IMR-90 (cell line): ENCODE results near the gene HOXB2. TPM values are rescaled to one million over a fixed set of nuclear protein-coding genes. Genes with fewer than 3 reads are reported as not detected.
A peak's percentile ranks its signal among the peaks of the same experiment; 100 is the strongest.

ENCODE experiments used
- ATAC-seq: fragments of 200-7000 bp; cut with Tn5 transposase; 2 replicates; pipeline ENCODE4 v1.9.1; 2020; ENCODE audit warnings: low read depth, mild to moderate bottlenecking, moderate library complexity
- BruUV-seq: library from RNA; stranded (reverse); fragments of 400-500 nt; replicated peaks from 2 replicates; lab custom pipeline; 2021; lab: Mats Ljungman, UMichigan
- CTCF ChIA-PET: fragments of 300-600 bp; formaldehyde crosslinking; extraction: SDS; loops from one replicate; lab custom pipeline; 2021; ENCODE audit warnings: antibody characterized with exemption; lab: Yijun Ruan, JAX
- POLR2A ChIA-PET: fragments of 300-600 bp; sonication (Branson Sonifier 250); formaldehyde crosslinking; loops from one replicate; lab custom pipeline; 2022; ENCODE audit warnings: antibody characterized with exemption; ENCODE audit not compliant: unreplicated experiment; lab: Charles Lee
- DNase-seq: peaks from one replicate; pipeline ENCODE4 v3.0.0; 2013
- H2AFZ ChIP-seq: replicated peaks from 2 replicates; pipeline ENCODE3; 2013; ENCODE audit warnings: low read length, mild to moderate bottlenecking; ENCODE audit not compliant: poor library complexity
- H2AK5ac ChIP-seq: 2 replicates; pipeline ENCODE4 v1.6.1; 2013; ENCODE audit warnings: low read depth, low read length, inconsistent platforms
- H2AK9ac ChIP-seq: replicated peaks from 2 replicates; pipeline ENCODE3; 2013; ENCODE audit warnings: mild to moderate bottlenecking, low read depth, low read length, moderate library complexity; ENCODE audit not compliant: poor library complexity
- H2BK120ac ChIP-seq: 2 replicates; pipeline ENCODE4 v1.6.1; 2013; ENCODE audit warnings: low read depth, low read length, inconsistent platforms
- H2BK15ac ChIP-seq: 3 replicates; pipeline ENCODE4 v1.6.1; 2013; ENCODE audit warnings: low read depth, low read length, inconsistent platforms
- H2BK20ac ChIP-seq: 2 replicates; pipeline ENCODE4 v1.6.1; 2013; ENCODE audit warnings: low read depth, mild to moderate bottlenecking, inconsistent platforms, low read length, moderate library complexity
- H2BK5ac ChIP-seq: 2 replicates; pipeline ENCODE4 v1.6.1; 2013; ENCODE audit warnings: mild to moderate bottlenecking, low read depth, low read length, inconsistent platforms; ENCODE audit not compliant: poor library complexity, severe bottlenecking
- H3K14ac ChIP-seq: replicated peaks from 2 replicates; pipeline ENCODE4 v1.6.1; 2013; ENCODE audit warnings: low read depth, low read length, inconsistent platforms
- H3K18ac ChIP-seq: 2 replicates; pipeline ENCODE4 v1.6.1; 2013; ENCODE audit warnings: low read depth, low read length, control low read depth
- H3K23ac ChIP-seq: 2 replicates; pipeline ENCODE4 v1.6.1; 2013; ENCODE audit warnings: low read depth, low read length, inconsistent platforms
- H3K27ac ChIP-seq: 2 replicates; pipeline ENCODE4 v1.5.1; 2013; ENCODE audit warnings: mild to moderate bottlenecking, control low read depth, low read length; ENCODE audit not compliant: insufficient read depth
- H3K27me3 ChIP-seq: 2 replicates; pipeline ENCODE4 v1.6.1; 2013; ENCODE audit warnings: low read length; ENCODE audit not compliant: control insufficient read depth, insufficient read depth
- H3K36me3 ChIP-seq: 2 replicates; pipeline ENCODE4 v1.6.1; 2013; ENCODE audit warnings: low read length, mixed read lengths; ENCODE audit not compliant: control insufficient read depth, insufficient read depth
- H3K4ac ChIP-seq: 2 replicates; pipeline ENCODE4 v1.6.1; 2013; ENCODE audit warnings: low read depth, low read length, inconsistent platforms
- H3K4me1 ChIP-seq: 2 replicates; pipeline ENCODE4 v1.6.1; 2013; ENCODE audit warnings: low read length, mixed read lengths; ENCODE audit not compliant: control insufficient read depth, insufficient read depth
- H3K4me2 ChIP-seq: 2 replicates; pipeline ENCODE4 v1.6.1; 2013; ENCODE audit warnings: low read depth, mild to moderate bottlenecking, control low read depth, low read length, moderate library complexity
- H3K4me3 ChIP-seq: 2 replicates; pipeline ENCODE4 v1.5.1; 2013; ENCODE audit warnings: low read depth, mild to moderate bottlenecking, control low read depth, low read length, moderate library complexity; ENCODE audit not compliant: insufficient read depth
- H3K56ac ChIP-seq: 2 replicates; pipeline ENCODE4 v1.6.1; 2013; ENCODE audit warnings: low read length, inconsistent platforms; ENCODE audit not compliant: insufficient read depth; ENCODE audit errors: extremely low read depth
- H3K79me1 ChIP-seq, 2 experiments: 2 replicates each; pipeline ENCODE4 v1.6.1; 2013; ENCODE audit warnings: low read length in 2 of 2, inconsistent platforms in 1 of 2, low read depth in 1 of 2
- H3K9ac ChIP-seq: 2 replicates; pipeline ENCODE4 v1.6.1; 2013; ENCODE audit warnings: low read depth, low read length, control low read depth
- H3K9me1 ChIP-seq: 2 replicates; pipeline ENCODE4 v1.6.1; 2013; ENCODE audit warnings: low read length, inconsistent platforms; ENCODE audit not compliant: insufficient read depth
- H3K9me3 ChIP-seq: 2 replicates; pipeline ENCODE4 v1.6.1; 2013; ENCODE audit warnings: low read length; ENCODE audit not compliant: control insufficient read depth, insufficient read depth
- H4K20me1 ChIP-seq: 2 replicates; pipeline ENCODE4 v1.6.1; 2013; ENCODE audit warnings: low read length, inconsistent platforms; ENCODE audit not compliant: insufficient read depth
- H4K5ac ChIP-seq: 2 replicates; pipeline ENCODE4 v1.6.1; 2013; ENCODE audit warnings: mild to moderate bottlenecking, low read depth, low read length, control low read depth
- H4K8ac ChIP-seq, 2 experiments: 2 replicates each; pipeline ENCODE4 v1.6.1; 2013; ENCODE audit warnings: low read depth in 2 of 2, low read length in 2 of 2, control low read depth in 1 of 2, inconsistent platforms in 1 of 2
- H4K91ac ChIP-seq: 2 replicates; pipeline ENCODE4 v1.6.1; 2013; ENCODE audit warnings: low read depth, low read length, inconsistent platforms; ENCODE audit not compliant: insufficient read depth
- BHLHE40 ChIP-seq: fragments of 150-350 bp; IDR thresholded peaks from 2 replicates; pipeline ENCODE4 v1.6.1; 2016; ENCODE audit warnings: mild to moderate bottlenecking, low read depth, low read length
- CHD1 ChIP-seq: IDR thresholded peaks from 2 replicates; pipeline ENCODE4 v1.6.1; 2012; ENCODE audit warnings: low read depth, low read length, improper control_type of control experiment
- FOS ChIP-seq: fragments of 150-350 bp; IDR thresholded peaks from 2 replicates; pipeline ENCODE4 v1.6.1; 2016; ENCODE audit warnings: low read depth, low read length
- MAFK ChIP-seq: IDR thresholded peaks from 2 replicates; pipeline ENCODE4 v1.6.1; 2012; ENCODE audit warnings: low read depth, low read length, improper control_type of control experiment
- MXI1 ChIP-seq: IDR thresholded peaks from 2 replicates; pipeline ENCODE4 v1.6.1; 2012; ENCODE audit warnings: low read depth, mild to moderate bottlenecking, low read length, moderate library complexity, borderline replicate concordance
- POLR2A ChIP-seq: IDR thresholded peaks from 2 replicates; pipeline ENCODE4 v1.6.1; 2012; ENCODE audit warnings: mild to moderate bottlenecking, low read depth, low read length
- RAD21 ChIP-seq: IDR thresholded peaks from 2 replicates; pipeline ENCODE4 v1.6.1; 2012; ENCODE audit warnings: low read length, improper control_type of control experiment
- RCOR1 ChIP-seq: IDR thresholded peaks from 2 replicates; pipeline ENCODE4 v1.6.1; 2012; ENCODE audit warnings: mild to moderate bottlenecking, low read length, improper control_type of control experiment; ENCODE audit not compliant: insufficient replicate concordance
- RFX5 ChIP-seq: IDR thresholded peaks from 2 replicates; pipeline ENCODE4 v1.8.0; 2012; ENCODE audit warnings: low read depth, mild to moderate bottlenecking, low read length, moderate library complexity
- SMC3 ChIP-seq: fragments of 150-350 bp; IDR thresholded peaks from 2 replicates; pipeline ENCODE4 v1.6.1; 2016; ENCODE audit warnings: low read depth, mild to moderate bottlenecking, antibody characterized with exemption, low read length, moderate library complexity
- WGBS, 2 experiments: methylation state at CpG; one replicate each; pipeline versions ENCODE4 v1.1.5 to v1.1.7; 2013; ENCODE audit warnings: missing lambda C conversion rate in 2 of 2; ENCODE audit not compliant: insufficient read length in 1 of 2; ENCODE audit errors: extremely low coverage in 2 of 2; 5-methylcytosine and 5-hydroxymethylcytosine counted together
- dilution Hi-C: fragments of 300-500 bp; cut with HindIII; formaldehyde crosslinking; loops from one replicate; pipeline ENCODE4 v1.14.3; 2018; ENCODE audit warnings: low sequenced_read_pairs; ENCODE audit not compliant: unreplicated experiment
- in situ Hi-C: fragments of 300-500 bp; cut with MboI; formaldehyde crosslinking; loops from 3 replicates; pipeline ENCODE4 v1.14.3; 2019; ENCODE audit warnings: low sequenced_read_pairs, inconsistent platforms, mixed read lengths
- intact Hi-C: fragments of 100-400 bp; cut with micrococcal nuclease; formaldehyde crosslinking; loops from 2 replicates; pipeline ENCODE4 v1.10.0; 2022
- polyA plus RNA-seq, 3 experiments: library from polyadenylated mRNA; depleted of rRNA; stranded (reverse); fragments of >200 nt; gene quantifications; 2 replicates each; pipeline ENCODE4 v1.2.3, GENCODE V29; 2012; ENCODE audit warnings: low replicate concordance in 1 of 3
- total RNA-seq: library from RNA; depleted of rRNA; stranded (reverse); fragments of >200 nt; gene quantifications from 2 replicates; pipeline ENCODE4 v1.2.3, GENCODE V29; 2012
- TF ChIP-seq, protein P1 (sequence below): conservative IDR thresholded peaks from 2 replicates; pipeline ENCODE4 v1.5.1; 2012; ENCODE audit warnings: mild to moderate bottlenecking, low read depth, low read length, improper control_type of control experiment
- TF ChIP-seq, protein P2 (sequence below): fragments of 150-350 bp; IDR thresholded peaks from 2 replicates; pipeline ENCODE4 v1.6.1; 2016; ENCODE audit warnings: low read depth, mild to moderate bottlenecking, low read length, moderate library complexity, borderline replicate concordance

The HOXB2 gene
- total and polyA plus RNA-seq, 2 of the 4 experiments (the other 2 are of a cell fraction), result 2.7 to 29.9 TPM

DNA sequence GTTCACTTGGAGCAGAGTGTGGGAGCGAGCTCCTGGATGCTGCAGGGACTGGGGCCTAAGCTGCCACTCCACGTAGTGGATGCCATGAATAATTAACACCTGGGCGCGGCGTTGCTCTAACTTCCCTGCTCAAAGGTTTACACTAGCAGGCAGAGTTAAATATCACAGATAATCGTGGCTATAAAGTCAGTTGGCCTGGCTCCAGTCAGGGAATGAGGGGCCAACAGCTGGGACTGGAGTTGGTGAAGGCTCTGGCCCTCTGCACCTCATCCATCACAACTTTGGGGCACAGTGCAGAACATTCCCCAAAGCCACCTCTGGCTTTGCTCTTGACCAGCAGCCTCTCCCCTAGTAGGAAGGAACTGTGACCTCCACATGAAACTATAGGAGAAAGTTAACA, 22.3 kb upstream of the HOXB2 start (continued):
- TF ChIP-seq, protein P1, sequence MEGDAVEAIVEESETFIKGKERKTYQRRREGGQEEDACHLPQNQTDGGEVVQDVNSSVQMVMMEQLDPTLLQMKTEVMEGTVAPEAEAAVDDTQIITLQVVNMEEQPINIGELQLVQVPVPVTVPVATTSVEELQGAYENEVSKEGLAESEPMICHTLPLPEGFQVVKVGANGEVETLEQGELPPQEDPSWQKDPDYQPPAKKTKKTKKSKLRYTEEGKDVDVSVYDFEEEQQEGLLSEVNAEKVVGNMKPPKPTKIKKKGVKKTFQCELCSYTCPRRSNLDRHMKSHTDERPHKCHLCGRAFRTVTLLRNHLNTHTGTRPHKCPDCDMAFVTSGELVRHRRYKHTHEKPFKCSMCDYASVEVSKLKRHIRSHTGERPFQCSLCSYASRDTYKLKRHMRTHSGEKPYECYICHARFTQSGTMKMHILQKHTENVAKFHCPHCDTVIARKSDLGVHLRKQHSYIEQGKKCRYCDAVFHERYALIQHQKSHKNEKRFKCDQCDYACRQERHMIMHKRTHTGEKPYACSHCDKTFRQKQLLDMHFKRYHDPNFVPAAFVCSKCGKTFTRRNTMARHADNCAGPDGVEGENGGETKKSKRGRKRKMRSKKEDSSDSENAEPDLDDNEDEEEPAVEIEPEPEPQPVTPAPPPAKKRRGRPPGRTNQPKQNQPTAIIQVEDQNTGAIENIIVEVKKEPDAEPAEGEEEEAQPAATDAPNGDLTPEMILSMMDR, result no peak

DNA sequence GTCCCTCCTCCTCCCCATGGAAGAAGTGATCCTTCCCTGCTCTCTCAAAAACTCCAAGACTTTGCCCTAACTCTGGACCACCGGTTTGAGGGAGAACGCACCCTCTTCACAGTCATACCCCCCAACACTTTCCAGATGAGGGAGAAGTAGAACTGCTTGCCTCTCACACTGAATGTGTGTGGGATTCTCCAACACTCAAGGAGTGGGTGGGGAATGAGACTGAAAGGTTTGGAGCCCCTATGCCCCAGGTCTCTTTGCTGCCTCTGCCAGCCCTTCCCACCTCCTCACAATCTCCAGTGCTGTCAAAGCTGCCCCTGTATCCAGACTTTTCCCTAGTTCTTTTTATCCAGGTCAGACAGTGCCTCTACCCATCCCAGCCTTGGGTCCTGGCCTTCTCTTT, 21.8 kb upstream of the HOXB2 start:
- Histone ChIP-seq H4K5ac (peak overlapping the region; percentile 47), H3K23ac (peak overlapping the region; percentile 99), H2AK9ac (peak overlapping the region; percentile 75), H3K18ac (peak overlapping the region; percentile 63), H3K36me3 (peaks cover 46% of the 10 kb centered on the region; the same call in 1 of the 2 replicates), H4K8ac (peak overlapping the region; percentile 77 to 92), H3K9me3 (no peaks in the 10 kb centered on the region), H3K27ac (peak overlapping the region; percentile 93), H3K9ac (peak overlapping the region; percentile 92), H2BK120ac (peak overlapping the region; percentile 83), H3K9me1 (peaks cover 20% of the 10 kb centered on the region), H2BK20ac (peak overlapping the region; percentile 48), H4K20me1 (peaks cover 25% of the 10 kb centered on the region), H2AK5ac (peak overlapping the region; percentile 78), H2BK5ac (peak overlapping the region; percentile 99), H2BK15ac (peak overlapping the region; percentile 89; the same call in 2 of the 3 replicates), H3K27me3 (no peaks in the 10 kb centered on the region), H4K91ac (peak overlapping the region; percentile 96), H3K14ac (peak overlapping the region; percentile 95), H3K4ac (peak overlapping the region; percentile 99), H3K79me1 (peaks cover 0 to 17% of the 10 kb centered on the region in 2 experiments; a peak in 2 of 4 replicates), H3K4me3 (no peak overlapping the region), H2AFZ (no peak overlapping the region), H3K56ac (no peak overlapping the region; the same call in 1 of the 2 replicates), H3K4me1 (peaks cover 59% of the 10 kb centered on the region), H3K4me2 (peak overlapping the region; percentile 83)
- ChIA-PET POLR2A (interaction anchor here (0.8 to 1.4 kb wide), 2 partner anchors 22 to 25 kb away, joined by 4 to 8 read pairs; no protein-coding TSS in a partner anchor), CTCF (no interaction called here)
- DNase-seq (no peak), ATAC-seq (no peak)
- BruUV-seq, result no TSS peak
- intact Hi-C loops, result no loop called here
- dilution Hi-C loops, result no loop called here
- no CpG with 5 or more reads among the region's 2 CpGs for WGBS, 2 experiments
- in situ Hi-C loops, result no loop called here
- TF ChIP-seq RAD21 (no peak), RCOR1 (no peak), MXI1 (no peak), MAFK (no peak), FOS (no peak), BHLHE40 (no peak), SMC3 (no peak), CHD1 (no peak), RFX5 (no peak), POLR2A (no peak)
- TF ChIP-seq, protein P1, result no peak
- TF ChIP-seq, protein P2, sequence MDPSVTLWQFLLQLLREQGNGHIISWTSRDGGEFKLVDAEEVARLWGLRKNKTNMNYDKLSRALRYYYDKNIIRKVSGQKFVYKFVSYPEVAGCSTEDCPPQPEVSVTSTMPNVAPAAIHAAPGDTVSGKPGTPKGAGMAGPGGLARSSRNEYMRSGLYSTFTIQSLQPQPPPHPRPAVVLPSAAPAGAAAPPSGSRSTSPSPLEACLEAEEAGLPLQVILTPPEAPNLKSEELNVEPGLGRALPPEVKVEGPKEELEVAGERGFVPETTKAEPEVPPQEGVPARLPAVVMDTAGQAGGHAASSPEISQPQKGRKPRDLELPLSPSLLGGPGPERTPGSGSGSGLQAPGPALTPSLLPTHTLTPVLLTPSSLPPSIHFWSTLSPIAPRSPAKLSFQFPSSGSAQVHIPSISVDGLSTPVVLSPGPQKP, result no peak
